DMS114 treated with DMSO at 0.1 percent for 48 hours (cell line): ENCODE results near the gene LPP.

Experiments
- DNase-seq: peaks from one replicate; lab custom pipeline; 2025; ENCODE audit not compliant: unreplicated experiment; lab: John Stamatoyannopoulos, UW

LPP gene

DNA sequence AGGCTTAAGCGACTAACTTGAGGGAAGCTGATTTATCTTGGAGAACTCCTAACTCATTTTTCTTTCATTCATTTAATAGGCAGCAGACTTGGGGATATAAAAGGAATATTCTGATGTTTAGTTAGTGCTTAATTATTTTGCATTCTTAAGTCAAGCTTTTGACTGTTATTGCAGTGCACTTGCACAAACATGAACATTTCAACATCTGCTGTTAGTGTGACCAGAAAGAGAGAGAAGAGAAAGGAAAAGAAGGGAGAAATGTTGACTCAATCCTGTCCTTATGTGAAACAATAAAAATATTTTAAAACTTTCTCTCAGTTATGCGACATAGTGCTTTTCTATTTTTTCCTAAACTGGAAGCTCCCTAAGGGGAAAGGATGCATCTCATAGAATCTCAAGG, 507.8 kb downstream of the LPP start:
- no peak for DNase-seq

DNA sequence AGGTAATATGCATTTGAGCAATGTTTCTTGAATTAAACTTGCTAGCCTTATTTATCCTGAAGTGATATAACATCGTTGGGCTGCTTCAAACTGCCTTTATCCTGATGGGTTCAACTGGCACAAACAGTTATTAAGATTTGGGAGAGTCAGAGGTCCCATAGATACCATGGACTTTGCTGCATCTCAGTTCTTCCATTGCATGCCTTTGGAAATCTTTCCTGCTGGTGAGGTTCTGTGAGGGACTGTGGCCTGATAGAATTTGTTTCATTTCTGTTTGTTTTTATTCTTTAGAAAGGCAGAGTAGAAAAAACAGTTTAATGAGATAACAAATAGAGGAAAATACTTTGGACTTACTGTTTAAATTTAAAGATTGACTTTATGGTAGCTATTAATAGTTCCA, 508.3 kb downstream of the LPP start:
- no peak for DNase-seq

DNA sequence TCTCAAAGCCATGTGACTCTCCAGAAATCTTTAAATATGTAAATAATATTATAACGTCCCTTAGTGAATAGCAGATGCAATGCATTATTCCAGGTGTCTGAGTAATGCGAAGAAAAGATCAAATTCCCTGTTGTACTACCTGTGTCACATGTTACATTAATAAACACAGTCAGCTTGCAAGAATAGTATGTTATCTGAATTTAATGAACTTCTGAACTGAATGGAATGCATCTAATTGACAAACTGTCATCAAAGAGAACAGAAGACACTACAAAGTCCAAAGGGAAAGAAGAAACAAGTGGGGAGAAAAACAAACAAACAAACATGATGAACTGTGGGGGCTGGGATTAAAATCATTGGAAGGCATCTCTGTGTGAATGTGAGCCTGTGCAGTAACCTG, 508.8 kb downstream of the LPP start:
- DNase-seq = no peak

DNA sequence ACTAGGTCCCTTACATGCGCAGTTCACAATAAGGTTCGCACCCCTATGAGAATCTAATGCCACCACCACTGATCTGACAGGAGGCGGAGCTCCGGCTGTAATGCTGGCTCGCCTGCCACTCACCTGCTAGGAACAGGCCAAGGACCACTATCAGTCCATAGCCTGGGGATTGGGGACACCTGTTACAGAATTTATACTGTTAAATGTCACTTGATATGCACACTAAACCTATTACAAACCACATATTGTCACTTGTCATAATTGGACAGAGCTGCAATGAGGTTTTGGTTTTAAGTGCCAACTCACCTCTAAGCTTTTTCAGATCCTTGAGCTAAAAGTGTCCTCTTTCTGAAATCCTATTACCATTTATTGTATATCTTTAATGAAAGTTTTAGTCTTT, 509.9 kb downstream of the LPP start:
- no peak for DNase-seq

DNA sequence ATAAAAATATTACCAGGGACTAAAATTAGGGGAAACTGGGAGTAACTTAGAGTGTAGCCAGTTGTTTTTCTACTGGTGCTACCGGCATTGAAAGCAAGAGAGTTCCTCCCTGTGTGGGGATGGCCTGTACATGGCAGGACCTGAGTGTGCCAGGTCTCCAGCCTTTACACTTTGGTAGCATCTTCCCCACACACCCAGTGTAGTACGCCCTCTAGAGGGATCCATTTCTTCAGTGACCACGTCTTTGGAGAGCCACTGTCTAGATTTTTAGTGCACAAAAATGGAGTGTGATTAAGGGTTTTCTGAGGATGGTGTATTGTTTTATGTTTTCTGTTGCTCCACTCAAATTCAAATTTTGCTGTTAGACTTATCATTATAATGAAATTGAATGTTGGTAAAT, 510.8 kb downstream of the LPP start:
- no peak for DNase-seq

DNA sequence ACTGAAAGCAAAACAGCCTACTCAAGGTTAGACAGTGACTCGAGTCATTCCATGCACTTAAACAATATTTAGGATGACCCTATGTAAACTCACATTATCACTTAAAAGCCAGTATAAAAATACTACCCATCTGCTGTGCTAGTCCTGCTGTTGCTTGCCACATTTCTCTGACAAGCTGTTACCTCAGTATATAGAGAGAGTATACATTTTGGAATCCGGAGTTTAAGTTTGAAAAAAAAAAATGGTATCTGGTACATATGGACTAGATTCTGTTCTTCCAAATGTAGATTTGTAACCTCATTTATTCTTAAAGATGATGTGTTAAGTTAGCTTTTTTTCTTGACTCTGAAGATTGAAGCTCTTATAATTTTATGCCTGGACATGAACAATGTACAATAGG, 514.0 kb downstream of the LPP start:
- DNase-seq = no peak

DNA sequence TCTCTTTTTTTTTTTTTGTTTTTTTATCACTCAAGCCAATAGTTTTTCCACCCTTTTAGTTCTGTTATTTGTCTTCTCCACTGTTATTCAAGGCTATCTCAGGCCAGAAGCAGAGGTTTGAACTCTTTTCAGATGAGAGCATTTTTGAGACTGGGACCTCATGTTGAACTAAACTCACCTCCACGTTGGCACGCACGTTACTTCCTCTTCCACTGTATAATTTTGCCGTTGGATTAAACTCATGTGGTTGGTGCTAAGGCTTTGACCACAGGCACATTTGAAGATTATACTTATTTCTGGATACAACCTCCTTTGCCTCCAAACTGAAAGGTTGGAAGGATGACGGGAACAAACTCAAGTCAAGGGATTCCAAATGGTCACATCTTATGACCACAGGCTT, 516.5 kb downstream of the LPP start:
- no peak for DNase-seq

DNA sequence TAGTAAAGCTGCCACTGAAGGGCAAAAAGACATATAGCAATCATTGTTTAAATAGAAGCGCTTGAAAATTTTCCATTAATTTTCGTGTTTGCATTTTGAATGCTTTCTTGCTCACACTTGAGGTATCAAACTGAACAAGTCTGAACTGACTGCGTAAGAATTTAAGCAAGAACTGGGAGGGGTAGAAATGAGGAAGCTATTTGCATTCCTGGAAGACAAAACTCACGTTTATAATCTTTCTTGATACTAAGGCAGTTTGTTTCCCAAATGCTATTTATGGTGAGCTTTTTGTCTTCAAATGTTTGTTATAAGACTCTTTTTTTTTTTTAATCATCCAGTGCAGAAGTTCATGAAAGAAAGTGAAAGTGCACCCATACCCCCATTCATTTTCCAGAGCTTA, 518.0 kb downstream of the LPP start:
- DNase-seq = no peak

DNA sequence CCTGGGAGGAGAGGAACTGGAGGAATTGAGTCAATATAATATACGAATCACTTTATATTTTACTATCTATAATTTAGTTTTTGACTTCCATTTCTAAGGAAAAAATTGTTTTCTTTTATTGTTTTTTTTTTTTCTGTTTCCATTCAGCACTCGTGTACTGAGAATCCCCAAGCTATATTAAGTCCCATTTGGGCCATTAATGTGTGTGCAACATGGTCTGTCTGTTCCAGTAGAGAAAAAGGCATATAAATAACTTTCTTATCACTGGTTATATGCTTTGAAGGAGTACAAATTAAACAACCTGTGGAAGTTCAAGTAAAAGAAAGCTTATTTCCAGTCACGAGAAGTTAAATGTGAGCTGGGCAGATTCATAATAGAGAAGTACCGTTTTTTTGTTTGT, 518.9 kb downstream of the LPP start:
- DNase-seq = no peak

DNA sequence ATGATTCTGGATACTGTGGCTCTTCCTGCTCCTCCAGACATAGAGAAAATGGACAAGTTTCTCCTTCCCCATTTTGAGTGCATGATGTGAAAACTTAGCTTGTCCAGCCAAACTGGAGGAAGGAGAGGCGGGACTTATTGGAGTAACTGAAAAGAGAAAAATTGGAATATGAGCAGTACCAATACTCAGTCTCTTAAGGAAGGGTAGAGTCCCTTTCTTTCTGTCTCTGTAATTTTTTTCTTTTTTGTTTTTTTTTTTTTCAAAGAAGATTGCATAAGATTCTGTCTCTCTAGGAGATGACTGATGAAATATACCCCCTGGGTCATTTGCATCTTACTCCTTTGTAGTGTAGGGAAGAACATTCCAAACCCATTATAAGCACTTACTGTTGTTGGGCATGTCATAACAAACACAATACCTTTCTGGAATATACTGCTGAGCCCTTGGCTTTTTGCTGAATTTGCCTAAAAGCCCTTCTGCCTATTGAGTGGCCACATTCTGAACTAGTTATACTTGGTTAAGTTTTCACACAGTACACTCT, 519.8 kb downstream of the LPP start:
- DNase-seq = no peak

DNA sequence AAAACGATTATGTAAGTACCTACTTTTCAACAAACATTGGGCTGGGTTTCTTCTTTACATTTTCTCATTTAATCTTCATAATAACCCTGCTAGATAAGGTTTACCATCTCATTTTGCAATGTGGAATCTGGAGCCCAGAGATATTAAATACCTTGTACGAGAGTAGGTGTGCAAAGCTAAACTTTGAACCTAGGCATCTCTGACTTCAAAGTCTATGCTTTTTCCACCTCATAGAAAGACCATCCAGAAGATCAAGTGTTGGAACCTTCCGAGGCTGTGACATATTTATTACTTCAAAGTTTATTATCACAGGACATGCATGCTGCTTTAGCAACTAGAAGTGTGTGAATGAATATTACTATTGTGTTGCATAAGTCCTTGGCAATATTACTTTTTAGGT, 520.6 kb downstream of the LPP start:
- DNase-seq = no peak

DNA sequence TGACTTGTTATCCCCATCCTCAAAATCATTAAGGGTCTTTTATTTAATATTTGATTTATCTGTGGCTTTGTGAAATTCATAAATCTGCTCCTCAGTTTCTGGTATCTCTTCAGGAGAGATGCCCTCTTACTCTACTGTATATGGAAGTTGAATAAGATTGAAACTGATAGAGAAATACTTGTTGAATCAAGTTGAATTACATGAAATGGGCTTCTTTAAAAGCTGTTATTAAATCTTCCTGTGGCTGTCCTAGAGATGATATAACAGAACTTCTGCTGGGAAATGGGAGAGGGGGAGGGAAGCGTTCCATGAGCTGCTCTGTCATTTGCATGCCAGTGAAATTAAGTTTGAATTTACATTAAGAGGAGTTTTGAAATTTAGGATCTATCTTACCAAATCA, 523.4 kb downstream of the LPP start:
- no peak for DNase-seq

DNA sequence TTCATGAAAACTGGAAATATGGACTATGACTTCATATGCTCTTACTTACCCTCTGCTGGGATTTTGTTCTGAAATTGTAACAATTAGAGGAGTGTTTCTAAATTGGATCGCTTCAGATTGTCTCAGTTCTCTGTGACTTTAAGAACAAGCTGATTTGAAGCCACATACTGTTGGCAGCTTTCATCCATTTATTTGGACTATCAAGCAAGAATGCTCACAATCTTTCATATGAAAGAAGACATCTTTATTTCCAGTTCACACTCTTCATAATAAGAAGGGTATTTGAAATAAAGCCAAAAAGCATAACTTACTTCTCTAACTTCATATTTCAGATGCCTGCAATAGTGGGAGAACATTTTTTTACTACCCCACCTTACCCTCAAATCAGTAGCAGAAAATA, 526.2 kb downstream of the LPP start:
- DNase-seq = no peak

DNA sequence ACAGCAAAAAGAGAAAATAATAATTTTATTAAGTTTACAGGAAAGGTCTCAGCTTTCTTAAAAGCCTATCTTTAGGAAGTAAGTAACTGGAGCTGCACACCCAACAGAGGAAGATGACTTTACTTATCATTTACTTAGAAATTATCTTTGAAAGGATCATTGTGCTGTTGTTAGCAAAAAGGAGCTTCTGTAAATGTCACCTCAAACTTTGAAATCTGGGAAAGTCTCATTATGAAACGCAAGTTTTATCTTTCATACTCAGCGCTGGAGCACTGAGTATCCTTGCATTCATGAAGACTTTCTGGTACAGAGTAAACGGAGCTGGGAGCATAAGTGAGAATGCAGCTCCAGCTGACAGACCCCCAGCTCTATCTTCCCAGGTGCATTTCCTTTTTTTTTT, 526.6 kb downstream of the LPP start:
- DNase-seq = no peak

DNA sequence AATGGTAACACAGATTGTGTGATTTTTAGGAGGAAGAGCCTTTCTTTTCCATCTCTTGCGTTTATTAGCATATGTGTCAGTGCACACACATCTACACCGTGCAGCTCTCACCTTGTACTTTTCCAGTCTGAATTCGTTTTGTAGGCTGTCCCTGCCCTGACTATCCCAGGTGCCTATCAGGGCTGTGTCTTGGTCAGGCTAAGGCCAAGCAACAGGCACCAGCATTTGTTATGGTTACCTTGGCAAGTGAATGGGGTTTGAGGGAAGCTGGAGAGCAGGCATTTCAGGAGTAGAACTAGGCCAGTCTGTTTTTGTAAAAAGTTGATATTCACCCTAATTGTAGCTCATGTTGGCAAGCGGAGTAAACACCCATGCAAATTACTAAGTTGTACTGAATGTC, 528.4 kb downstream of the LPP start:
- DNase-seq = no peak

DNA sequence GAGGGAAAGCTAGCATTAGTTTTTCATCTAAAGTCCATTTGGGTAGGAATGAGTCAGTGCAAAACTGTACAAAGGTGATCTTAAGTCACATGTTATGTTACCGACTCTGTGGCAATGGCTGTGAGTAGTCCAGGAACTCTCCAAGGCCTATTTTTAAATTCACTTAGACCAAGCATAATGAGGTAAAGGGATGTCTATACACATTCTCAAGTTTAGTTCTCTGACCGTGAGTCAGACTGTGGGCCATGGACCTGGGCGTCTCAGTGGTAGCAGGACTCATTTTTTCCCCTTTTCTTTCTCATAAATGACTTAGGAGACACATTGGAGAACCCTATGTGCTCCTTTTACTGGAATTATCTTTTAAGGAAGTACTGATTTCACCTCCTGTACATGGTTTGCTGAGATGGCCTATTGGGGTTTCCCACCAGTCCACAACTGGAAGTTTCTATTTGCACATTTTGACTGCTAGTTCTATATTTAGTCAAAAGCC, 529.1 kb downstream of the LPP start:
- no peak for DNase-seq

DNA sequence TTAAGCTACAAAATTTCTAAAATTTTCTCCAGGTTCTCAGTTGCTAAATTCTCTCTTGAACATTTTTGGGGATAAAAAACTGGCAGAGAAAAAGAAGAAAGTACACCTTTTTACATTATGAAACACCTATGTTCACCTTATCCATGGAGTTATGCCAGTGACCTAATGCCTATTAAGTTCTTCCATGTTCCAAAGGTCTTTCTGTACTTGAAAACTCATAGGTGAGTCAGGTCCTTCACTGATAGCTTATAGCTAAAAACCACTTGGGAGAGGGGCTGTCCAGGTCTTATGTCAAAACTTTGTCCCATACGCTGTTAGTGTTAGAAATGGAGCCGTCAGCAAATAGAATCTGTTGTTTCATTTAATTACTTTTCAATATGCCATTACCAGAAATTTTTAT, 530.3 kb downstream of the LPP start:
- DNase-seq = no peak

DNA sequence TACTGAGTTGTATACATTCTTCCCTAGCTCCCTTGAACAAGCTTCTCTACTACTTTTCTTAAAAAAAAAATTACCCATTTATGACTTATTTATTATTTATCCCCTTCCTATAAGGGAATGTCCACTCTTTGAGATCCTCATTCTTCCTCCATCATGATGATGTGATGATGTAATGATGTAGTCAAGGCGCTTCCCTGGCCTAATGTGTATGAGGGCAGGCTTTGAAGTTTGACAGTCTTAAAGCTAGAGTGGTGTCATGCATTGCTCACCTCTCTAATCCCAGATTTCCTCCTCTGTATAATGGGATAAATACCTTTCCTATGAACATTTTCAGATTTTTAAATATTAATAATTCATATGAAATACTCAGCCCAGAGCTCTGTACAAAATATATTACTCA, 531.8 kb downstream of the LPP start:
- DNase-seq = no peak

DNA sequence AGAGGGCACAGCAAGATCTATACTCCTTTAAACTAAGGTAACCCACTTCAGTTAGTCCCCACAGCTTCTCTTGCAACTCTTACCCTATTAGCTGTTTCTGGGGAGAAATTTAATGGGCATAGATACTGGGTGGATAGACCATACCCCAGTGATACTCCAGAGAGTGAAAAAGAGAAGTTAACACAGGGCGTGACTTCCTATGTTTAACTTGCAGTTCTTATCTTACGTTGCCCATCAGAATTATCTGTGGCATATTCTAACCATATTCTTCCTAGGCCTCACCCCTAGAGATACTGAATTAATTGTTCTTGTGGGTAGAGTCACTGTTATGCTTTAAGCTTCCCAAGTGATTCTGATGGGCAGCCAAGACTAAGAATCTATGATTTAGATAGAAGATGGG, 532.4 kb downstream of the LPP start:
- no peak for DNase-seq

DNA sequence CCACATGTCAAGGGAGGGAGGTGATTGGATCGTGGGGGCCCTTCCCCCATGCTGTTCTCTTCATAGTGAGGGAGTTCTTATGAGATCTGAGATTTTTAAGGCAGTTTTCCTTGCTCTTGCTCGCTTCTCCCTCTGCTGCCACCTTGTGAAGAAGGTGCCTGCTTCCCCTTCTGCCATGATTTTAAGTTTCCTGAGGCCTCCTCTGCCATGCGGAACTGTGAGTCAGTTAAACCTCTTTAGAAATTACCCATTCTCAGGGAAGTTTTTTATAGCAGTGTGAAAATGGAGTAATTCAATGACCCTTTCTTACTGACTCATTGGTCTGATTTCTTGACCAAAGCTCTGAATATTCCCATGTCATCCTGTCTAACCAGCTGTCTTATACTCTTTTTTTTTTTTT, 533.4 kb downstream of the LPP start:
- no peak for DNase-seq

DNA sequence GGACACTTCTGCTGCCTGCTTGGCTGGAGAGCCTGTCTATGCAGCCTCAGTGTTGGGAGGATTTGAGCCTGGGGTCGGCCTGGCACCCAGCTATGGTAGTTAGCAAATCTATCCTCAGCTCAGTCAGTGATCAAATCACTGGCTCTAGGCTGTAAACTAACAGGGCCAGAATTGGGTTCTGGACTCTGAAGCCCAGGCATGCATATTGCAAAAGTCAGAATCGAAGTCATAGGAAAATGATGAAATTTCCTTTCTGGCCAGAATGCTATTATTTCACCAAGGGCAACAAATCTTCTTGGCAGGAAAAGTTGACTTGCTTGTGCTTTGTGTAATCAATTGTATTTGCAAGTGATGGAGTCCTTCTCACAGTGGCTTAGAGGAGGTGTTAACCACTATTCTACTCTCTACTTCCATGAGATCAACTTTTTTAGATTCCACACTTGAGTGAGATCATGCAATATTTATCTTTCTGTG, 535.2 kb downstream of the LPP start:
- no peak for DNase-seq

DNA sequence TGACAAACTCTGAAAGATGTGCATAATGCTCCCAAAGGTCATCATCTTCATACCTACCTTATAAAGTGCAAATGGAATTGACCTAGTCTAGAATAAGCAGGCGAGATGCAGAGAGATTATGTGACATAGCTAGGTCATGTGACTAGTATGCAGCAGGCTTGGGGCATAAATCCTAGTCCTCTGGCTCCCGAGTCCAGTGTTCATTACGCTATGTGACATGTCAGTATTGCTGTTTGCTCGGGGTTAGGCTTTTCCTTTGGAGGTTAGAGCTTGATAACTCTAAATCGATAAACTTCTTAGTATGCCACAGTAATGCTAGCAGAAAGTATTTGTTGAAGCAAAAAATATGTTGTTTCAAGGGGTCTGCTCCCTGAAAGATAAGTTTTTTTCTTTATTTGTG, 536.1 kb downstream of the LPP start:
- no peak for DNase-seq

DNA sequence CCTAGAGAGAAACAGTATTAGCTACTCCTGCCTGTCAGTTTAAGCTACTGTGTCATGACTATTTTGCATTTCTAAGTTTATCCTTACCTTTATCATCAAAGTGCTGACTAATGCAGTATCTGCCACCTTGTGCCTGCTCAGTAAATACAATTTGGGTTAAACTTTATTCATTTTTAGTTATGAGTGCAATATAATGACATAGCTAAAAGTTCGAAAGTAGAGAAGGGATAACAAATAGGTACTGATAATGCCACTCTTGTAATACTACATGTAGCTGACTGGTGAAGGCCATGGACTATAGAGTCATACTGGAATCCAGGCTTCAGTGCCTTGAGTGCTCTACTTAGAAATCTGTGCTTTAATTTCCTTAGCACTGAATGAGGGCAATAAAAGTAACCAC, 537.0 kb downstream of the LPP start:
- DNase-seq = no peak

DNA sequence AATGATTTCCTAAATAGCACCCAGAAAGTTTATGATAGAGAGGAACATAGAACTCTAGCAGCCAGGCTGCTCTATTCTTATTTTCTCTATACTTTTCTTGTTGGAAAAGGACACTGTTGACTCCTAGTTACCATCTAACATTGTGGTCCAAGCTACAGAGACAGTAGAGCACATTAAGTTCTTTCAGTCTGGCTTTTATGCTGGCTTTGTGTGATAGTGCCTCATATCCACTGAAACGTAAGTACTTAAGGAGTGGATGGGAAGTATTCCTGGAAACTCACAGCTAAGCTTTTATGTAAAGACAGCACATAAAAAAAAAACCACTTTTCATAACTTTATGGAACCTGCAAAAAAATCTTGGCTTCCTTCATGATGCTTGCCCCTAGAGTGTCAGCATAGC, 537.7 kb downstream of the LPP start:
- no peak for DNase-seq
